SK-N-SH (cell line): ENCODE data around the gene NUP37.
"Not testable (repeated sequence)": the region's sequence is repeated elsewhere in the genome, so short reads cannot be mapped to it uniquely, and the experiment has no call there.

Experiments used
- ELF1 ChIP-seq: IDR thresholded peaks from 2 replicates; pipeline ENCODE4 v1.4.0; 2012
- EP300 ChIP-seq, 2 experiments: IDR thresholded peaks; 2 replicates each; pipeline versions ENCODE4 v1.4.0 to v1.6.1; 2012; ENCODE audit warnings: borderline replicate concordance in 1 of 2, low read depth in 1 of 2, low read length in 1 of 2
- RFX5 ChIP-seq: IDR thresholded peaks from 2 replicates; pipeline ENCODE4 v1.6.1; 2012; ENCODE audit warnings: mild to moderate bottlenecking, improper control_type of control experiment, low read length
- TF ChIP-seq, protein P1 (sequence below): fragments of 200-600 bp; sonication (generic); IDR thresholded peaks from 2 replicates; pipeline ENCODE4 v1.6.1; 2017; ENCODE audit warnings: antibody characterized with exemption, mild to moderate bottlenecking, moderate library complexity

DNA sequence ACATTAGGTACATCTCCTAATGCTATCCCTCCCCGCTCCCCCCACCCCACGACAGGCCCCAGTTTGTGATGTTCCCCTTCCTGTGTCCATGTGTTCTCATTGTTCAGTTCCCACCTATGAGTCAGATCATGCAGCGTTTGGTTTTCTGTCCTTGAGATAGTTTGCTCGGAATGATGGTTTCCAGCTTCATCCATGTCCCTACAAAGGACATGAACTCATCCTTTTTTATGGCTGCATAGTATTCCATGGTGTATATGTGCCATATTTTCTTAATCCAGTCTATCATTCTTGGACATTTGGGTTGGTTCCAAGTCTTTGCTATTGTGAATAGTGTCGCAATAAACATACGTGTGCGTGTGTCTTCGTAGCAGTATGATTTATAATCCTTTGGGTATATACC, 17.7 kb upstream of the NUP37 start:
- TF ChIP-seq RFX5; EP300 (IDR thresholded peaks at IDR 0.05; ENCODE audit: borderline replicate concordance in 1 of 2, low read depth in 1 of 2, low read length in 1 of 2); ELF1: not testable (repeated sequence)
- TF ChIP-seq, protein P1, sequence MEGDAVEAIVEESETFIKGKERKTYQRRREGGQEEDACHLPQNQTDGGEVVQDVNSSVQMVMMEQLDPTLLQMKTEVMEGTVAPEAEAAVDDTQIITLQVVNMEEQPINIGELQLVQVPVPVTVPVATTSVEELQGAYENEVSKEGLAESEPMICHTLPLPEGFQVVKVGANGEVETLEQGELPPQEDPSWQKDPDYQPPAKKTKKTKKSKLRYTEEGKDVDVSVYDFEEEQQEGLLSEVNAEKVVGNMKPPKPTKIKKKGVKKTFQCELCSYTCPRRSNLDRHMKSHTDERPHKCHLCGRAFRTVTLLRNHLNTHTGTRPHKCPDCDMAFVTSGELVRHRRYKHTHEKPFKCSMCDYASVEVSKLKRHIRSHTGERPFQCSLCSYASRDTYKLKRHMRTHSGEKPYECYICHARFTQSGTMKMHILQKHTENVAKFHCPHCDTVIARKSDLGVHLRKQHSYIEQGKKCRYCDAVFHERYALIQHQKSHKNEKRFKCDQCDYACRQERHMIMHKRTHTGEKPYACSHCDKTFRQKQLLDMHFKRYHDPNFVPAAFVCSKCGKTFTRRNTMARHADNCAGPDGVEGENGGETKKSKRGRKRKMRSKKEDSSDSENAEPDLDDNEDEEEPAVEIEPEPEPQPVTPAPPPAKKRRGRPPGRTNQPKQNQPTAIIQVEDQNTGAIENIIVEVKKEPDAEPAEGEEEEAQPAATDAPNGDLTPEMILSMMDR, result not testable (repeated sequence)
